ENCODE data around the gene DERL3. TPM values are rescaled to one million over a fixed set of nuclear protein-coding genes. Genes with fewer than 3 reads are reported as not detected.

The DERL3 gene
- total RNA-seq, 2 donors from 2014 or later: 2.6 to 5.2 TPM

DNA sequence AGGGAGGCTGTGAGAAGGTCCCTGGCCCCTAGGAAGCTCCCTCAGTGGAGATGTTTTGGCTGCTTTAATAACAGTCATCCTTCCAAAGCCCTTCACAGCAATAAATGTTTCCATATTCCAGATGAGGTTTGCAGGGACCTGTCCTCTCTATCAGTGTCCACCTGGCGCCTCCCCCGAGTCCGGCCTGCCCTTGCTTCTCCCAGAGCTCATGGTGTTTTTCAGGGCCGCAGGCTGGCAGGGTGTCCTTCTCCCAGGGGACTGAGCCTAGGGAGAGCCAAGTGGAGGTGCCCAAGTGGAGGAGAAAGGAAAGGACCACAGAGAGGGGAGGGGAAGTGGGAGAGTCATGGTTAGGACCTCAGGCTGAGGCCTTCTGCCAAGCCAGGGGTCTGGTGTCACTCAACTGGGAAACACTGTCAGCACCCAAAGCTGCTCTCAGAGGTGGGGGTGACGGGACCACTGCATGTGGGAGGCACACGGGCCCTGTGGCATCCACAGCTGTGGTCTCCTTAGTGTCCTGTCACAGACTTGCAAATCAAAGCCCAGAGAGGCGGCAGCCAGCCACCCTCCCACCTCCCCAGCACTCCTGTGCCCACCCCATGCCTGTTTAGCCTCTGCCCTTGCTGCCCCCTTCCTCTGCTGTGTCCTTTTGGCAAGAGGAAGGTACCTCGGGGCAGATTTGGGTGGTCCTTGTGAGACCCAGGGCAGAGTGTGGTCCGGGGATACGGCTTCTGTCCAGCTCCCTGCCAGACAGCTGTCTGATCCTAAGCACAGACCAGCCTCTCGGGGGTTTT is 6.4 kb downstream of the DERL3 start:
- Mint-ChIP-seq H3K27ac (no peak overlapping the region), H3K36me3 (ENCODE audit: insufficient read depth in 2 of 2) (peaks cover 0 to 6% of the 10 kb centered on the region in 2 donors), H3K4me3 (no peak overlapping the region), H3K9me3 (no peaks in the 10 kb centered on the region), H3K27me3 (ENCODE audit: low read depth) (no peaks in the 10 kb centered on the region), H3K4me1 (ENCODE audit: low read depth) (peaks cover 5% of the 10 kb centered on the region)
- ATAC-seq (replicated peaks in 1 of 2) (no peak), DNase-seq (no peak)

DNA sequence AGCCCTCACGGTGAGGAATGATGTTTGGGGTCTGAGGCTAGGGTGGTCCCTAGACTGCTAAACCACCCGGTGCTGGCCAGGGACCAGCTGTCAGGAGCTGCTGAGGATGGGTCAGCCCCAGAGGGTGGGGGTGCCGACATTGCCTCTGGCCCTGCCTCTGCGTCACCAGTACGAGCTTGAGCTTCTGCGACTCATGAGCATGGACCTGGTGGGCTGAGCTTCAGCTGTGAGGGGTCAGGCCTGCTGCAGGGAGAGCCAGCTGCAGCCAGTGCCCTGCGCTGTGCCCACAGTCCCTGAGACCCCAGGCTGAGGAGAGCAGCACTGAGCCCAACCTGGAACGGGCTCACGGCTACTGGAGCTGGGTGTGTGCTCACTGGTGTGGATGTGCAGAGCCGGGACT is 7.0 kb downstream of the DERL3 start:
- ATAC-seq (replicated peaks in 1 of 2): no peak

DNA sequence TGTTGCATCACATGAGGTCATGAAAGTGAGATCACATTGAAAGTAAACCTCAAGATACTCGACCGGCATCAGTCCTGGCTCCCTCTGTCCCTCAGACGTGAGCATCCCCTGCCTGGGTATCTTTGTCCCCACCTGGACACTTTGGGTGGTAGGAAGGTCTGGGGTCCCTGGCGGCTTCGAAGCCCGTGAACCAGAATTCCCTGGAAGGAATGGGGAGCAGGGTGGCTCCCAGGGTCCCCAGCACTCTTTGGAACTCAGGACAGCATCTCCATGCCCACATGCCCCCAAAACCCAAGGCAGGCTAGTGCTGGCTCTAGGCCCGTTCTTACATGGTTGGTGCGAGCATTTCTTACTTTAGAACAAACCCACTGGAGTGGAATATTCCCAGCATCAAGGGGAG is 7.5 kb downstream of the DERL3 start:
- Mint-ChIP-seq H3K4me1 (ENCODE audit: low read depth) (no peaks in the 10 kb centered on the region), H3K27ac (no peak overlapping the region), H3K27me3 (ENCODE audit: low read depth) (no peaks in the 10 kb centered on the region), H3K9me3 (no peaks in the 10 kb centered on the region), H3K36me3 (ENCODE audit: insufficient read depth in 2 of 2) (peaks cover 0 to 6% of the 10 kb centered on the region in 2 donors), H3K4me3 (no peak overlapping the region)
- no peak for DNase-seq
- no peak for ATAC-seq (replicated peaks in 1 of 2)

More for the DNA sequence above, 7.0 kb downstream of the DERL3 start:
- Mint-ChIP-seq H3K9me3 (no peaks in the 10 kb centered on the region), H3K36me3 (ENCODE audit: insufficient read depth in 2 of 2) (peaks cover 0 to 6% of the 10 kb centered on the region in 2 donors), H3K4me3 (no peak overlapping the region), H3K4me1 (ENCODE audit: low read depth) (no peaks in the 10 kb centered on the region), H3K27ac (no peak overlapping the region), H3K27me3 (ENCODE audit: low read depth) (no peaks in the 10 kb centered on the region)
- no peak for DNase-seq

DNA sequence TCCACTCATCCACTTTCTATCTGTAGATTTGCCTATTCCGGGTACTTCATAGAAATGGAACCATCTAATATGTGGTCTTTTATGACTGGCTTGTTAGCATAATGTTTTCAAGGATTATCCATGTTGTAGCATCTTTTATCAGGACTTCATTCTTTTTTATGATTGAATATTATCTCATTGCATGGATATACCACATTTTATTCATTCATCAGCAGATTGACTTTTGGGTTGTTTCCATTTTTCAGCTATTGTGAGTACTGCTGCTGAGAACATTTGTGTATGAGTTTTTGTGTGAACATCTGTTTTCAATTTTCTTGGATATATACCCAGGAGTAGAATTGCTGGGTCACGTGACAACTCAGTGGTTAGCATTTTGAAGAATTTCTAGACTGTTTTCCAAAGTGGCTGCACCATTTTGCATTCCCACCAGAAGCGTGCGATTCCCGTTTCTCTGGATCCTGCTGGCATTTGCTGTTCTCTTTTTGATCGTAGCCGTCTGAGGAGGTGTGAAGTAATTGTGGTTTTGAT is 8.9 kb downstream of the DERL3 start:
- H3K36me3 Mint-ChIP-seq (ENCODE audit: insufficient read depth in 2 of 2): peaks cover 0 to 6% of the 10 kb centered on the region in 2 donors
- no peaks in the 10 kb centered on the region for H3K27me3 Mint-ChIP-seq (ENCODE audit: low read depth)
- no peak for ATAC-seq (replicated peaks in 1 of 2)
- no peak overlapping the region for H3K27ac Mint-ChIP-seq
- no peak overlapping the region for H3K4me3 Mint-ChIP-seq
- H3K9me3 Mint-ChIP-seq: no peaks in the 10 kb centered on the region
- no peak for DNase-seq
- H3K4me1 Mint-ChIP-seq (ENCODE audit: low read depth): no peaks in the 10 kb centered on the region

DNA sequence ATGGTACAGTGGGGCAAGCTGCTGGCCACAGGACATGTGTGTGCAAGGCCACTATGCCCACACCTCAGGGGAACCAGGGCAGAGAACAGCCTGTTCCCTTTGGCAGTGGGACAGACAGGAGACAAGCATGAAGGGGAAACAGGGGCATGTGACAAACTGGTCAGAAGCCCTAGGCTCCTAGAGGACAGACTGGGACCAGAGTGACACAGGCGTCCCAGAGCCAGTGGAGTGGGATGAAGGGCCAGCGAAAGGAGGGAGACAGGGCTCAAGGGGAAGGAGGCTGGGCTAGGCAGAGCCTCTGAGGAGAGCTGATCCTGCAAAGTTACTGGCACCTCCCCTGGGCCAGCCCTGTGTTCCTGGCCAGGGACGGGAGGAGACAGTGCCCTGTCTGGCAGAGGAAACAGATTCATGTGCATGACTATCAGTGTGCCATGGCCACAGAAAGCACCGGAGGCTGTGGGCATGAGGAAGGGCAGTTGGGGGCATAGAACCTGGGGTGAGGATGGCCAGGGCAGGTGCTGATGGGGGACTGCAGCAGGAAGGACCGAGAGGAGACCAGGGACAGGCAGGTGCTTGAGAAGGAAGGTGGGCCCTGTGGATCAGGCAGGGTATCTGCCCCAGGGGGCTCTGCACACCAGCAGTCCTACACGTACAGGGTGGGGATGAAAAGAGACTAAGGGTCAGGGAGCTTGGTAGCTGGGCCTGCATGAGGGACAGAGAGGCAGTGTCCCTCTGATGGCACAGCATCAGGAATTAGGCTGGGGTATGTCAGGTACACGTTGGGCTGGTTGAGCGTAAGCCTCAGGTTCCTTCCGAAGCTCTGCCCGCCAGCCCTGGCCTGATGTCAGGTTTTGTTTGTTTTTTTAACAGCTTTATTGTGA is 9.8 kb downstream of the DERL3 start:
- Mint-ChIP-seq H3K9me3 (no peaks in the 10 kb centered on the region), H3K36me3 (ENCODE audit: insufficient read depth in 2 of 2) (peaks cover 0 to 6% of the 10 kb centered on the region in 2 donors), H3K4me1 (ENCODE audit: low read depth) (no peaks in the 10 kb centered on the region), H3K4me3 (no peak overlapping the region), H3K27me3 (ENCODE audit: low read depth) (no peaks in the 10 kb centered on the region), H3K27ac (no peak overlapping the region)
- ATAC-seq (replicated peaks in 1 of 2) (no peak), DNase-seq (no peak)

DNA sequence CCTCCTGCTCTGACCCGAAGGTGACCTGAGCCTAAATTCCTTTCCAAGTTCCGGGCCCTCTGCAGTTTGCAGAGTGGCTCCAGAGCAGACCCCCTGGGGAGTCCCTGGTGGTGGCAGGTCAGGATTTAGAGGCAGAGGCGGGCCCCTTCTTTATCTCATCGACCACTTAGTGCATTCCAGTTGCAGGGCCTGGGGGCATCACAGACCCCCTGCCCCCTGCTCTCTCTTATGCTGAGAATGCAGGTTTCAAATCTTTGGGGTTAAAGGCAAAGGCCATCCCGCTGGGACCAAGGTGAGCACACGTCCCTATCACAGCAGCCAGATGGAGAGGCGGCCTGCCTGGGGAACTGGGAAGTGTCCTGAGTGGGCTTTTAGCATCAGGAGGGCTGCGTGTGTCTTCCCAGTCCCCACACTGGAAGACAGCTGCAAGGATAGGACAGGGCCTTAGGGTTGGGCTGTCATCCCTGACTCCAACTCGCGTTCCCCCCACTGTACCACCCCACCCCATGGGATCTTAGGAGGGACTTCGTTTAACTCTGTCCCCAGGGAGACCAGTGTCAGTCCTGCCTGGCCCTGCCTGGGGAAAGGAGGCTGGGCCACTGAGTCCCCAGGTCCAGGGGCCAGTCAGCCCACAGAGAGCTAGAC is 11.3 kb downstream of the DERL3 start:
- Mint-ChIP-seq H3K4me1 (ENCODE audit: low read depth) (no peaks in the 10 kb centered on the region), H3K9me3 (no peaks in the 10 kb centered on the region), H3K4me3 (no peak overlapping the region), H3K27ac (no peak overlapping the region), H3K27me3 (ENCODE audit: low read depth) (no peaks in the 10 kb centered on the region), H3K36me3 (ENCODE audit: insufficient read depth in 2 of 2) (peaks cover 0 to 10% of the 10 kb centered on the region in 2 donors)
- ATAC-seq (replicated peaks in 1 of 2) (no peak), DNase-seq (no peak)

DNA sequence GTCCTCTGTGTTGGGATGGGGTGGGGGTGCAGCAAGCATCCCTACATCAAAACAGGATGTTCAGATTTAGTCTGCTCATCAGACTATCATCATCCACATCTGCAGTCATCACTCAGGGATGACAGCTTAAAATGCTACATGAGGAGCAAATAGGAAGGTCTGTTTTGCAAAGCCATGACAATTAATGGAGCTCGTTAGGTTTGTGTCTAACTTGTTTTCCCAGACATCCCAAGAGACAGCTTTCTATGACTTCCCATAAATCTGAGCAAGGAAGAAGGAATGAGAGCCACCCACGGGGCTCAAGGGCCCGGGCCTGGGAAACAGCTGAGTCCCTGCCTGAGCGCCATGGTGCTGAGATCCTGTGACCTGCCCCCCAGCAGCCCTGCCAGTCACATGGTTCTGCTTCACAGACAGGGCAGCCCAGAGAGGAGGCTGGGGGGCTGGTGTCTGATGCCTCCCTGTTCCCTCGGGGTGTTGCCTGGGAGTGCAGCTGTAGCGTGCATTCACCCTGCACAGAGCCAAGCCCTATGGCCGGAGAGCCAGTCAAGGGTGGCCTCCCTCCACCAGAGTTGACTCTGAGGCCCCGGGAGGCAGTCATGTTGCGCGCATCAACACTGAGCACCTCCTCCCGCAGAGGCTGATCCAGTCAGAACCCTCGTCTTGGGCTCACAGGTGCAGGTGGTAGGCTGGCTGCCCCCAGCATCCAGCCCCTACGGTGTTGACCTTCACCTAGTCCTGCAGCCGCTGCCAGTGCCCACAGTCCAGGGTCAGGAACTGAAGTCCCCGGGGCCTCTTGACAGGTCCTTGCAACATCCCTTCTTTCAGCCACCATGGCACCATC is 12.1 kb downstream of the DERL3 start:
- Mint-ChIP-seq H3K36me3 (ENCODE audit: insufficient read depth in 2 of 2) (peaks cover 0 to 11% of the 10 kb centered on the region in 2 donors), H3K4me1 (ENCODE audit: low read depth) (no peaks in the 10 kb centered on the region), H3K4me3 (no peak overlapping the region), H3K27me3 (ENCODE audit: low read depth) (no peaks in the 10 kb centered on the region), H3K27ac (peak overlapping the region; percentile 63), H3K9me3 (no peaks in the 10 kb centered on the region)
- DNase-seq: no peak
- no peak for ATAC-seq (replicated peaks in 1 of 2)

DNA sequence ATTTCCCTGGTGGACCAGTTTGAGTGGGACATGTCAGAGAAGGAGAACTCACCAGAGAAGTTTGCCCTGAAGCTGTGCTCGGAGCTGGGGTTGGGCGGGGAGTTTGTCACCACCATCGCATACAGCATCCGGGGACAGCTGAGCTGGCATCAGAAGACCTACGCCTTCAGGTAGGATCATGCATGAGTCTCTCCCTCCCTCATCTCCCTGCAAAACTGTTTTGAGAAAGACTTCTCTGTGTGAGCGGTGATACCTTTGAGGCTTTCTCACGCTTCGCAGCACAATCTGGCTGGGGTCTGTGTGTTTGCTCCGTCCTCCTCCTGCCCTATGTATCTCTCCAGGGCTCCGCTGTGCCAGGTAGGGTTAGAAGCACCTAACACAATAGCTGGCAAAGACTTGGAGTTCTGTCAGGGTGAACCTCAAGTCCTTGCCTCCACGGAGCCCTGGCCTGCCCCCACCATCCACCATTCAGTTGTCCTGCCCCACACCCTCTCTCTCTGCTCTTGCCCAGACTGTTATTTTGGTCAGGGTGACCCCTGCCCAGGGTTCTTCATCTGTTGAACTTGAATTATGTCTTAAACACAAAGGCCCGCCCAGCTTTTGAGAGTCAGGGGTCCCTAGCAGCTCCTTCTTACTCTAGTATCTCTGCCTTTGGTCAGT is 13.4 kb downstream of the DERL3 start:
- Mint-ChIP-seq H3K4me1 (ENCODE audit: low read depth) (peaks cover 4% of the 10 kb centered on the region), H3K36me3 (ENCODE audit: insufficient read depth in 2 of 2) (peaks cover 0 to 9% of the 10 kb centered on the region in 2 donors), H3K4me3 (no peak overlapping the region), H3K9me3 (no peaks in the 10 kb centered on the region), H3K27me3 (ENCODE audit: low read depth) (no peaks in the 10 kb centered on the region), H3K27ac (peak overlapping the region; percentile 8)
- ATAC-seq (replicated peaks in 1 of 2): no peak
- DNase-seq: no peak

DNA sequence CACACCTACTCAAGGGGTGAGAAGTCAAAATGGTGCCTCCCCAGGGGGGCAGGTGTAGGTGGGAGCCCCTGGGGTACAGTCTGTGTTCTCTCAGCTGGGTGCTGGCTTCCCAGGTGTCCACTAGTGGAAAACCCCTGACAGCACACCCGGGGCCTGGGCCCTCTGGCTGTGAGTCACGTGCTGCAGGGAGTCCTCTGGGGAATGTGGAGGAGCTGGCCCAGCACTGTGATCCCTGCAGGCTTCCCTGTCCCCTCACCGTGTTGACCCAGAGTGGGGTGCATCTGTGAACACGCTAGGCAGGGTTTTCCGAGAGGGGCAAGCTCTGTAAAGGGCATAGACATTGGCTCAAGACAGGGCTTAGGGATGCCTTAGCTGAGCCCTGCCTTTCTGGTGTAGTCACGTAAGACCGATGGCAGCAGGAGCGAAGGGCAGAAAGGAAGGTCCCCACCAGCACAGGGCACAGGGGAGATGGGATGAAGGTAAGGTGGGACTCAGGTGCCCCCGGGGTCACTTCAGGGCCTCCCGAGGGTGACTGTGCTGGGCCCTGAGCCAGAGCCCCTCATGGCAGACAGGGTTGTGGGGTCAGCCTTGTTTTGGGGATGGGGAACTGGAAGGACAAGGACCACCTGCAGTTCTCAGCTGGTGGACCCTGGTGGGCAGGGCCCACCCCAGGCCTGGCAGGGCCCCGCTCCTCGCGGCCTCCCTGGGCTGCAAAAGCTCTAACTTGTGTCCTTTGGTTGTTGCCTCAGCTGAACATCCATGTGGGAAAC is 14.1 kb downstream of the DERL3 start:
- H3K9me3 Mint-ChIP-seq: no peaks in the 10 kb centered on the region
- H3K4me3 Mint-ChIP-seq: no peak overlapping the region
- no peak for DNase-seq
- no peak for ATAC-seq (replicated peaks in 1 of 2)
- peaks cover 0 to 10% of the 10 kb centered on the region in 2 donors for H3K36me3 Mint-ChIP-seq (ENCODE audit: insufficient read depth in 2 of 2)
- no peaks in the 10 kb centered on the region for H3K27me3 Mint-ChIP-seq (ENCODE audit: low read depth)
- H3K27ac Mint-ChIP-seq: no peak overlapping the region
- peaks cover 9% of the 10 kb centered on the region for H3K4me1 Mint-ChIP-seq (ENCODE audit: low read depth)

DNA sequence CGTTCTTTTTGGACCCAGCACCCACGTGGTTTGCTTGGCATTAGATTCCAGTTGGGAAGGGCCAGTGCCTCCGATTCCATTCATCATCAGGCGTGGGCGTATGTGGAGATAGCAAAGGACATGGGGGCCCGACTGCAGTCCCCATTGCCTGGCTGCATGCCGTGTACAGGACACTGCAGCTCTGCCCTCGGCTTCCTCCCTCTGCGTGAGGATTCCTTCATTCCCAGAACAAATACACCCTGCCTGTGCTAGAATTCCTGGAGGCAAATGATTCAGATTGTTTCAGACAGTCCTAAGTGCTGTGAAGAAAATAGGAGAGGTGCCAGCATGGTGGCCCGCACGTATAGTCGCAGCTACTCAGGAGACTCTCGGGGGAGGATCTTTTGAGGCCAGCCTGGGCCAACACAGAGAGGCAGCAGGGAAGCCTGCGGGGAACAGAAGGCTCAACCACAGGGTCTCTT is 15.4 kb downstream of the DERL3 start:
- Mint-ChIP-seq H3K27me3 (ENCODE audit: low read depth) (no peaks in the 10 kb centered on the region), H3K36me3 (ENCODE audit: insufficient read depth in 2 of 2) (peaks cover 2 to 11% of the 10 kb centered on the region in 2 donors), H3K9me3 (no peaks in the 10 kb centered on the region), H3K4me3 (no peak overlapping the region), H3K4me1 (ENCODE audit: low read depth) (peaks cover 11% of the 10 kb centered on the region), H3K27ac (no peak overlapping the region)
- no peak for DNase-seq
- no peak for ATAC-seq (replicated peaks in 1 of 2)

DNA sequence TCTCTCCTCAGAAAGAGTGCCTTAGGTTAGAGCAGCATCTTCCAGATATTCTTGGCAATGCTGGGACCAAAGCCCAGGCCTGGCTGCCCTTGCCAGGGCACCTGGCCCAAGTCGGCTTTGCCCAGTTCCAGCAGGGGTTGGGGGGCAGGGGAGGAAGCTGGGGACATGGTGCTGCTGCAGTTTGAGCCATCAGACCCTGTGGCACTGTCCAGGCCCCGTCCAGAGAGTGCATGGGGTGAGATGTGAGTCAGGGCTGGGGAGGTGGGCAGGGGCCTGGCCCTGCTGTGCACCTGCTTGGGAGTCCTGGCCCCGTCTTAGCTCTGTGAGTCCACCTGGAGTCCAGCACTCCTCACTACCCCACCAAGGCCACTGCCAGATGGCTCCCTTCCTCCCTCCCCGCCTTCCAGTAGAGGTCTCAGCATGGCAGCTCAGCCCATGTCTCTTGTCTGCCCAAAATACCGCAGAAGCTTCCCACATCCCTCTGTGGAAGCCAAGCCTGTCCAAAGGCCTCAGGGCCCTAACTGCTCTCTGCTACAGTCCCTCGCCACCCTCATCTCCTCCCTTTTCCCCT is 16.6 kb downstream of the DERL3 start:
- peaks cover 11% of the 10 kb centered on the region for H3K4me1 Mint-ChIP-seq (ENCODE audit: low read depth)
- H3K27me3 Mint-ChIP-seq (ENCODE audit: low read depth): no peaks in the 10 kb centered on the region
- H3K27ac Mint-ChIP-seq: no peak overlapping the region
- no peak for DNase-seq
- no peak overlapping the region for H3K4me3 Mint-ChIP-seq
- no peaks in the 10 kb centered on the region for H3K9me3 Mint-ChIP-seq
- ATAC-seq (replicated peaks in 1 of 2): no peak
- peaks cover 4 to 15% of the 10 kb centered on the region in 2 donors for H3K36me3 Mint-ChIP-seq (ENCODE audit: insufficient read depth in 2 of 2)

All from activated T-cell treated with anti-CD3 and anti-CD28 coated beads, Interleukin-2, amount 50 U/mL, for 72 hours (primary cell).